HUES64 (cell line): Measurements from ENCODE around the gene DYSF.

ENCODE experiments used
- H3K27ac ChIP-seq: 2 replicates; pipeline ENCODE4 v1.7.0; 2013; ENCODE audit warnings: low read depth, low read length, inconsistent platforms
- H3K27me3 ChIP-seq: 2 replicates; pipeline ENCODE4 v1.6.1; 2013; ENCODE audit warnings: mild to moderate bottlenecking, low read length; ENCODE audit not compliant: insufficient read depth
- H3K36me3 ChIP-seq: 2 replicates; pipeline ENCODE4 v1.6.1; 2013; ENCODE audit warnings: mild to moderate bottlenecking, low read length; ENCODE audit not compliant: insufficient read depth
- H3K4me1 ChIP-seq: 2 replicates; pipeline ENCODE4 v1.6.1; 2013; ENCODE audit warnings: mild to moderate bottlenecking, low read length, moderate library complexity; ENCODE audit not compliant: insufficient read depth
- H3K4me3 ChIP-seq: 2 replicates; pipeline ENCODE4 v1.5.1; 2013; ENCODE audit warnings: mild to moderate bottlenecking, low read length, moderate library complexity
- H3K9ac ChIP-seq: 2 replicates; pipeline ENCODE4 v1.6.1; 2013; ENCODE audit warnings: mild to moderate bottlenecking, low read depth, low read length
- H3K9me3 ChIP-seq: 2 replicates; pipeline ENCODE4 v1.6.1; 2013; ENCODE audit warnings: low read depth, low read length; ENCODE audit not compliant: insufficient read depth
- WGBS: fragments of 150-250, 120-280 bp; methylation state at CpG from one replicate; pipeline ENCODE4 v1.1.7; 2013; ENCODE audit warnings: missing lambda C conversion rate; 5-methylcytosine and 5-hydroxymethylcytosine counted together

Gene DYSF

GRCh38 chr2:71503837-71504236, 50.5 kb downstream of the DYSF start:
- WGBS, result 97% methylated on average over 7 of the region's 7 CpGs
- Histone ChIP-seq H3K9ac (no peak overlapping the region), H3K27me3 (no peaks in the 10 kb centered on the region), H3K4me1 (0 out of 2 replicates have a peak, but pooled peaks cover 6% of the 10 kb centered on the region), H3K27ac (no peak overlapping the region), H3K9me3 (no peaks in the 10 kb centered on the region), H3K36me3 (no peaks in the 10 kb centered on the region), H3K4me3 (no peak overlapping the region)

- 0 out of 2 replicates have a peak, but pooled peaks cover 6% of the 10 kb centered on the region for H3K4me1 ChIP-seq
- no peaks in the 10 kb centered on the region for H3K36me3 ChIP-seq
- WGBS, result 91% methylated on average over 7 of the region's 7 CpGs
- no peak overlapping the region for H3K9ac ChIP-seq
- no peaks in the 10 kb centered on the region for H3K27me3 ChIP-seq
- H3K27ac ChIP-seq, result no peak overlapping the region
- no peaks in the 10 kb centered on the region for H3K9me3 ChIP-seq
- no peak overlapping the region for H3K4me3 ChIP-seq
These were observed 51.2 kb downstream of the DYSF start for GRCh38 chr2:71504611-71505010.

GRCh38 chr2:71505086-71505769, 51.9 kb downstream of the DYSF start:
- Histone ChIP-seq H3K9me3 (no peaks in the 10 kb centered on the region), H3K9ac (no peak overlapping the region), H3K27me3 (no peaks in the 10 kb centered on the region), H3K4me3 (no peak overlapping the region), H3K36me3 (no peaks in the 10 kb centered on the region), H3K27ac (no peak overlapping the region), H3K4me1 (0 out of 2 replicates have a peak, but pooled peaks cover 6% of the 10 kb centered on the region)
- 94% methylated on average over 9 of the region's 9 CpGs for WGBS

- Histone ChIP-seq H3K9ac (no peak overlapping the region), H3K9me3 (no peaks in the 10 kb centered on the region), H3K27ac (no peak overlapping the region), H3K27me3 (no peaks in the 10 kb centered on the region), H3K4me1 (0 out of 2 replicates have a peak, but pooled peaks cover under 1% of the 10 kb centered on the region), H3K36me3 (no peaks in the 10 kb centered on the region), H3K4me3 (no peak overlapping the region)
- 94% methylated on average over 8 of the region's 8 CpGs for WGBS
These were observed 52.4 kb downstream of the DYSF start for GRCh38 chr2:71505770-71506140.

GRCh38 chr2:71506222-71507153, 53.1 kb downstream of the DYSF start:
- H3K9me3 ChIP-seq, result no peaks in the 10 kb centered on the region
- H3K27me3 ChIP-seq, result no peaks in the 10 kb centered on the region
- no peak overlapping the region for H3K27ac ChIP-seq
- H3K36me3 ChIP-seq, result no peaks in the 10 kb centered on the region
- H3K9ac ChIP-seq, result no peak overlapping the region
- WGBS, result 82% methylated on average over 20 of the region's 20 CpGs
- no peaks in the 10 kb centered on the region for H3K4me1 ChIP-seq
- H3K4me3 ChIP-seq, result no peak overlapping the region

- no peak overlapping the region for H3K9ac ChIP-seq
- no peaks in the 10 kb centered on the region for H3K27me3 ChIP-seq
- 88% methylated on average over 8 of the region's 8 CpGs for WGBS
- no peak overlapping the region for H3K4me3 ChIP-seq
- H3K9me3 ChIP-seq, result no peaks in the 10 kb centered on the region
- H3K4me1 ChIP-seq, result no peaks in the 10 kb centered on the region
- H3K36me3 ChIP-seq, result no peaks in the 10 kb centered on the region
- H3K27ac ChIP-seq, result no peak overlapping the region
These were observed 54.1 kb downstream of the DYSF start for GRCh38 chr2:71507476-71507875.

- H3K9ac ChIP-seq, result no peak overlapping the region
- no peak overlapping the region for H3K27ac ChIP-seq
- 30% methylated on average over 6 of the region's 6 CpGs for WGBS
- no peaks in the 10 kb centered on the region for H3K36me3 ChIP-seq
- no peaks in the 10 kb centered on the region for H3K27me3 ChIP-seq
- no peak overlapping the region for H3K4me3 ChIP-seq
- no peaks in the 10 kb centered on the region for H3K9me3 ChIP-seq
- no peaks in the 10 kb centered on the region for H3K4me1 ChIP-seq
These were observed 56.9 kb downstream of the DYSF start for GRCh38 chr2:71510196-71510807.

- no peak overlapping the region for H3K9ac ChIP-seq
- H3K4me3 ChIP-seq, result no peak overlapping the region
- H3K36me3 ChIP-seq, result no peaks in the 10 kb centered on the region
- no peaks in the 10 kb centered on the region for H3K27me3 ChIP-seq
- no peak overlapping the region for H3K27ac ChIP-seq
- WGBS, result 92% methylated on average over 9 of the region's 9 CpGs
- H3K4me1 ChIP-seq, result no peaks in the 10 kb centered on the region
- no peaks in the 10 kb centered on the region for H3K9me3 ChIP-seq
These were observed 57.6 kb downstream of the DYSF start for GRCh38 chr2:71510938-71511337.

- Histone ChIP-seq H3K27me3 (no peaks in the 10 kb centered on the region), H3K27ac (no peak overlapping the region), H3K36me3 (no peaks in the 10 kb centered on the region), H3K9me3 (no peaks in the 10 kb centered on the region), H3K4me3 (no peak overlapping the region), H3K9ac (no peak overlapping the region), H3K4me1 (no peaks in the 10 kb centered on the region)
- WGBS, result 81% methylated on average over 10 of the region's 10 CpGs
These were observed 58.4 kb downstream of the DYSF start for GRCh38 chr2:71511776-71512175.

GRCh38 chr2:71512386-71512785, 59.0 kb downstream of the DYSF start:
- Histone ChIP-seq H3K9ac (no peak overlapping the region), H3K9me3 (no peaks in the 10 kb centered on the region), H3K4me1 (no peaks in the 10 kb centered on the region), H3K36me3 (no peaks in the 10 kb centered on the region), H3K4me3 (no peak overlapping the region), H3K27ac (no peak overlapping the region), H3K27me3 (no peaks in the 10 kb centered on the region)
- WGBS, result 90% methylated on average over 4 of the region's 4 CpGs

- Histone ChIP-seq H3K4me1 (no peaks in the 10 kb centered on the region), H3K27me3 (no peaks in the 10 kb centered on the region; the same call in 1 of the 2 replicates), H3K9me3 (no peaks in the 10 kb centered on the region), H3K4me3 (no peak overlapping the region), H3K9ac (no peak overlapping the region), H3K27ac (no peak overlapping the region), H3K36me3 (no peaks in the 10 kb centered on the region)
- WGBS, result 90% methylated on average over 10 of the region's 11 CpGs
These were observed 59.7 kb downstream of the DYSF start for GRCh38 chr2:71513096-71513495.
